ENCODE measurements around the gene HLA-DQA1.
A peak's percentile ranks its signal among the peaks of the same experiment; 100 is the strongest.
"Not testable (repeated sequence)": the region's sequence is repeated elsewhere in the genome, so short reads cannot be mapped to it uniquely, and the experiment has no call there.

Gene HLA-DQA1

DNA sequence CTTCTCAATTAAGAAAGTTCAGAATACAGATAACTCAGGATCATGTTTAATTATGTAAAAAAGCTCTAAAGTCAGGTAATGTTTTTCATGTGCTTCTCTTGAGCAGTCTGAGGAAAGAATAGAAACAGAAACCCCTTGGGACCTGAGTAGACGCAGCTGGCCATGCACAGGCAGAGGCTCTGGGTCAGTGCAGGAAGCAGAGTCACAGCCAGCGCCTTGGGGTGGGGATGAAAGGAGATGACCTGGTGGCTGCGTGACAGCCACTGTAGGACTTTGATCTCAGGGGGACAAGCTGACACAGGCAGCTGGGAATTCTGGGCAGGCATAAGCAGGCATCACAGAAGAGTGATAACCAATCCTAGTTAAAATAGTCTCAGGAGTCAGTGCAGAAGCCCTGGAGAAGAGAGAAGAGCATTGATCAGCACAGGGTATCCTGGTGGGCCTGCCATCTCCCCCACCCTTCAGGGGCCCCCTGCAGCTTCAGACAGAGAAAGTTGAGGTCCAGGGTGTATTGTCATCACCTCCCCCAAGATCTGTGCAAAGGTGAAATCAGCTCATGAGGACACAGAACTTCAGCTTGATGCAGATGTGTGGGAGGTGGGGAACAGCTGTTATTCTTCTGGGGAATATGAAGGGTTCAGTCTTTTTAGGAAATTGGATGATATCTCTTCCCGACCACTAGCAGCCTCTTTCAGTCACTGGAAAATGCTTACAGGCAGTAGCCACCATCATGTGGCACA is 22.8 kb downstream of the HLA-DQA1 start:
- DNase-seq (ENCODE audit: low spot score), result no peak

DNA sequence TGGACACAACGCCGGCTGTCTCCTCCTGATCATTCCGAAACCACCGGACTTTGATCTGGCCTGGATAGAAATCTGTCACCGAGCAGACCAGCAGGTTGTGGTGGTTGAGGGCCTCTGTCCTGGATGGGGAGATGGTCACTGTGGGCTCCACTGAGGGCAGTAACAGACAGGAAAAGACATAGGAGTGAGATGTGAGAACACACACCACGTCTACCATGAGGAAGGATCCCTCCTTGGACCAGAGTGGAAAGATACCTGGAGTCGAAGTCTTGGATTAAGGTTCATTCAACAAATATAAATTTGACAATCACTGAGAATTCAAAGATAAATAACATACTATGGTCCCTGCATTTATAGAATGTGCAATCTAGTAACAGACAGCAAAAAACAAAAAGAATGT is 24.9 kb downstream of the HLA-DQA1 start:
- DNase-seq (ENCODE audit: low spot score), result no peak

DNA sequence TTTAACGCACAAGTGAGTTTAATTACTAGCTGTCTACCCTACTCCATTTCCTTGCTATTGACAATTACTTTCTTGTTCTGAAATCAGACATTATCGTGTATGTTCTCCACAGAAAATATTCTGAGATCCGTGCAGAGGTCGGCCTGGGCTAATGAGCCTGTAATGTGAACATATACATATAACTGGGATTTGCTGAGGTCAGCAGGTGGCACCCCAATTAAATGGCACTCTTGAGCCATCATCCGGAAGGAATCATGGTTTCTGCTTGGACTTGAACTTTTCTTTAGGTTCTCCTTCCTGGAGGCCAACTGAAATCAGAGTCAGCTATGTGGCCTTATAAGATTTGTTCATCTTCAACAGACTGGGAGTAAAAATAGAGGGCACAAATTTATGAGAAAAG is 25.6 kb downstream of the HLA-DQA1 start:
- no peak for DNase-seq (ENCODE audit: low spot score)

DNA sequence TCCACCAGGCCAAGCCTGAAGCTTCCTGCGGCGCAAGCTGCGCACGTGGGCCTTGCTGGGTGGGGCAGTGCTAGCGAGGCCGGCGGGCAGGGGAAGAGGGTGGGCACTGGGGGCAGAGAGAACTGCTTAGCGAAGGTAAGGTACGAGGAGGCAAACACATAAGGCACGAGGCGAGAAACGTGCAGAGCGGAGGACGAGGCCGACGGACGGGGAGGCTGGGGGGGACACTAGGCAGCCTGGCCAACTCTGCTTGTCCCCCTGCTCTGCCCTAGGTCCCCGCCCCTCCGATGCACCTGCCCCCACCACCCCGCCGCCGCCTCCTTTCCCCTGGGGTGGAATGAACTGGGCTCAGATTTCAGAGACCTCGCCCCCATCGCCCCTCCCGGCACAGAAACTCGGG is 27.1 kb downstream of the HLA-DQA1 start:
- no peak for DNase-seq (ENCODE audit: low spot score)

DNA sequence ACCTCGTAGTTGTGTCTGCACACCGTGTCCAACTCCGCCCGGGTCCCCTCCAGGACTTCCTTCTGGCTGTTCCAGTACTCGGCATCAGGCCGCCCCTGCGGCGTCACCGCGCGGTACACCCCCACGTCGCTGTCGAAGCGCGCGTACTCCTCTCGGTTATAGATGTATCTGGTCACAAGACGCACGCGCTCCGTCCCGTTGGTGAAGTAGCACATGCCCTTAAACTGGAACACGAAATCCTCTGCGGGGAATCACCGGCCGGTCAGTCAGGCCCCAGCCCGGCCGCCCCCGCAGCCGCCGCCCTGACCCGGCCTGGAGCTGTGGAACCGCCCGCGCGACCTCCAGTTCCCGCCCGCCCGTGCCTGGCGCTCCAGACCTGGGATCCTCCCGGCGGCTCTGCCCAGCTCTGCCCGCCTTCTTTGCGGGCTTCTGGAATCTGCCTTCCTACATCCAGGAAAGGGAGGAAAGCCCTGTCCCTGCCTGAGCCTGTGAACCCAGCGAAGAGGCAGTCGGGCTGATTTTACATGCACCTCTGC is 27.7 kb downstream of the HLA-DQA1 start:
- no peak for DNase-seq (ENCODE audit: low spot score)

DNA sequence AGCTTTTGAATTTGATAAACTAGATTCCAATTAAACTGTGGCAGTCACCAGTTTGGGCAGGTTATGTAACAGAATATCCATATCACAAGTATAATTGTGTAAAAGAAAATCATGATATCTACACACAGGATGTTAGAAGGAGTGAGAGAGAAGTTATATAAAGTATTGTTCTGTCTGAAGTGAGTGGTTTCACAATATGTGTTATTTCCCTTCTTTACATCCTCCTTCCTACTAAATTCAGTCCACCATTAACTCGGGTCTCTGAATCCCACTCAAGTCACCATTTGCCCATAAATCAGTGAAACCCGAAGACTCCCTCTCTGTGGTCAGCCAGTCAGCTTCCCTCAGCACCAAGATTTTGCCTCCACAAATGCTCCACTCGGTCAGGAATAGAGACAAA is 28.5 kb downstream of the HLA-DQA1 start:
- DNase-seq (ENCODE audit: low spot score), result no peak

DNA sequence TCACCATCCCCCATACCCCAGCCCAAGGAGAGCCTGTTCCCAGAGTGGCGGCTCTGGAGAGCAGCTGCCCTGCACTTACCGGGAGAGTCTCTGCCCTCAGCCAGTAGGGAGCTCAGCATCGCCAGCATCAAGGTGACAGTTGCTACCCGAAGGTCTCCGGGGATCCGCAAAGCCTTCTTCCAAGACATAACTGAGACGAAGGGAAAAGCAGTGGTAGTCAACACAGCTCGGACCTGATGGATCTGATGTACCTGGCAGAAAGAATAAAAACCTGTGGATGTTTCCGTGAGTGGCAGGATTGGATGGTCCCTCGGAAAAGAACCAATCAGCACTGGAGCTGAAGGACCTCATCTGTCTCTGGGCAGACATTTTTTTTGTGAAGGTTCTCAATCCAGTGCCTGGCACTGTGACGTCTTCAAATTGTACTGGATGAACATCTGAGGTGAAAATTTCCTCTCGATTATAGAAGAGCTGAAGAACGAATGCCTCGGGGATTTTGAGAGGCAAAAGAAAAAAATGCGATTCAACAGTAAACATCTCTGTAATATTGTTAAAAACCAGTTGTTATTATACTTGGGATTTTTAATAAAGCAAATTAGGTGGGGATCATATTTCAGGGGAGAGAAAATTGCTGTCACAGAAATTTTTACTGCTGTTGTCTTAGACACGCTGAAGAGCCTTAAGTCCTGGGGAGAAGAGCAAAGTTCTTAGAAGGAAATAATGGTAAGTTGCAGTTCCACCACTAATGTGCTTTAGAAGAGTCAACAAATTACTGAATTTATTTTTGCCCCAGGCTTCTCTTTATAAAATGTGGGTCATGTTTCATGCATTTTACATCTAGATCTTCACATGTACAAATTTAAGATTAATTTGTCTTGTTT is 29.5 kb downstream of the HLA-DQA1 start, which contains the start of gene HLA-DQB1:
Gene HLA-DQB1 (minus strand): TSS at position 238 of the 881 bp plus-strand sequence. CDS start 50 bp downstream, at position 188.
- peak; percentile 51 for DNase-seq (ENCODE audit: low spot score)

DNA sequence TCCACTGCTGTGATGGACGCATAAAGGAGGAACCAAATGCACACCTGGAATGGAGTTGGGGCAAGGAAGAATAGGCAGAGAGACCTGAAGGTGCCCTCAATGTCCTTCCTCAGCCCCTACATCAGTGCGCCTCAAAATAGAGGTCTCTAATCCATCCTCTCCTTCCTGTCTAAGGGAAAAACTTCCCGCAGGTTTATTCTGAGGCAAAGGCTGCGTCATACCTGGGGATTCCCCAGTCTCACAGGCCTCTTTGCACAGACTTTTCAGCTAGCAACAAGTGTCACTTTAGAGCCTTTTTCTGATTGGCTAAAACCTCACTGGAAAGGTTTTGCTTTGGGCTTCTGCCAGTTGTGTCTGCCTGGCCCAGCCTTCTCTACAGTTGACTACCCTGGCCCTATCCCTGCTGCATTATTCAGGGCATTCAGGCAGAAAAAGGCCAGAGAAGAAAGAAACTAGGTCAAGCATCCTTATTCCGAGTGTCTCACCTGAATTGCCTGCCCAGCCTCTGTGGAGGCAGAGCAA is 31.1 kb downstream of the HLA-DQA1 start:
- peak; percentile 61 for DNase-seq (ENCODE audit: low spot score)

DNA sequence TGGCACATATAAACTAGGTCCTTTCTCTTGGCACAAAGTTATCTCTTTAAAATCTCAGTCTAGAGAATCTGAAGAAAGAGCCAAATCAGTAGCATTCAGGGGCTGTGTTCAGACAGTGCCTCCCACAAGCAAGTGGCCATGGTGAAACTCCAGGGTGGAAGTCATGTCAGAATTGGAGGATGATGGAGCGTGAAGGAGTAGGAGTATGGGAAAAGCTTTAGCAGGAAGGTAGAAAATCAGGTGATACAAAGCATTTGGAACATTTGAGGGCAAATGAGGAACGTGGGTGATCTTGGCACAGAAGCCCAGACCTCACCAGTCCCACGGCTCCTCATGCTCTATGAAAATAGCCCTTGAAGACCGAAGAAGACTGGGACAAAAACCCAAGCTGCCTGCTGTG is 32.0 kb downstream of the HLA-DQA1 start:
- no peak for DNase-seq (ENCODE audit: low spot score)

DNA sequence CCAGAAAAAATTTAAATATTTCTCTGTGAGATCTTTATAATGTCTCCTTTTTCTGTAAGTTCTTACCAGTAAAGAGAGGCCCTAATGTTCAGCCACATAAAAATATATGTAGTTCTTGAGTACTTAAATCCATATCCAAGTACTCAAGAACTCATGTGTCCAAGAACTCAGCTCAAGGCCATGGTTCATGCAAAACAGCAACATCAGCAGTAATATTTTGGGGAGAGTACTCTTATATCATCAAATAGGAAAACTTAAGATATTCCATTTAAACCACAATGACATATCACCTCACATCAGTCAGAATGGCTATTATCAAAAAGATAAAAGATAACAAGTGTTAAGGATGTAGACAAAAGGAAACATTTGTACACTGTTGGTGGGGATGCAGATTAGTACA is 32.7 kb downstream of the HLA-DQA1 start:
- DNase-seq (ENCODE audit: low spot score), result no peak

DNA sequence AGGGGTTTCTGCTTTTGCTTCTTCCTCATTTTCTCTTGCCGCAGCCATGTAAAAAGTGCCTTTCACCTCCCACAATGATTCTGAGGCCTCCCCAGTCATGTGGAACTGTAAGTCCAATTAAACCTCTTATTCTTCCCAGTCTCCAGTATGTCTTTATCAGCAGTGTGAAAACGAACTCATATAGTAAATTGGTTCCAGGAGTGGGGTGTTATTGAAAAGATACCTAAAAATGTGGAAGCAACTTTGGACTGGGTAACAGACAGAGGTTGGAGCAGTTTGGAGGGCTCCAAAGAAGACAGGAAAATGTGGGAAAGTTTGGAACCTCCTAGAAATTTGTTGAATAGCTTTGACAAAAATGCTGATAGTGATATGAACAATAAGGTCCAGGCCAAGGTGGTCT is 34.7 kb downstream of the HLA-DQA1 start:
- DNase-seq (ENCODE audit: low spot score), result not testable (repeated sequence)

DNA sequence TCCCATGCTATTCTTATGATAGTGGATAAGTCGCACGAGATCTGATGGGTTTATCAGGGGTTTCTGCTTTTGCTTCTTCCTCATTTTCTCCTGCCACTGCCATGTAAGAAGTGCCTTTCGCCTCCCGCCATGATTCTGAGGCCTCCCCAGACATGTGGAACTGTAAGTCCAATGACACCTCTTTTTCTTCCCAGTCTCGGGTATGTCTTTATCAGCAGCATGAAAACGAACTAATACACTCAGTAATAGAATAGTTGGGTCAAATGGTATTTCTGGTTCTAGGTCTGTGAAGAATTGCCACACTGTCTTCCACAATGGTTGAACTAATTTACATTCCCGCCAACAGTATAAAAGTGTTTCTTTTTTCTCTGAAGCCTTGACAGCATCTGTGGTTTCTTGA is 36.9 kb downstream of the HLA-DQA1 start:
- not testable (repeated sequence) for DNase-seq (ENCODE audit: low spot score)

DNA sequence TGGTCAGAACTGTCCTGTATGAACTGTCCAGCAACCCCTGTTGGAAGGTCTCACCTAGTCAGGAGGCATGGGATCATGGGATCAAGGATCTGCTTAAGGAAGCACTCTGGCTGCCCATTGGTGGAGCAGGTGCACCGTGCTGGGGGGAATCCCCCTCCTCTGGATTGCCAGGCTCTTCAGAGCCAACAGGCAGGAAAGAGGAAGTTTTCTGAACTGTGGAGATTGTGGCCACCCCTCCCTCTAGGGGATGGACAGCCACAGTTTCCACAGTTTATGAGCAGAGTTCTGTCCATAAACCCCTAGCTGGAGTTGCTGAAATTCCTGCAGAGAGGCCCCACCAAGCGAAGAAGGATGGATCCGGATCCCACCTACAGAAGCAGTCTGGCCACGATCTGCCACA is 42.3 kb downstream of the HLA-DQA1 start:
- no peak for DNase-seq (ENCODE audit: low spot score)

DNA sequence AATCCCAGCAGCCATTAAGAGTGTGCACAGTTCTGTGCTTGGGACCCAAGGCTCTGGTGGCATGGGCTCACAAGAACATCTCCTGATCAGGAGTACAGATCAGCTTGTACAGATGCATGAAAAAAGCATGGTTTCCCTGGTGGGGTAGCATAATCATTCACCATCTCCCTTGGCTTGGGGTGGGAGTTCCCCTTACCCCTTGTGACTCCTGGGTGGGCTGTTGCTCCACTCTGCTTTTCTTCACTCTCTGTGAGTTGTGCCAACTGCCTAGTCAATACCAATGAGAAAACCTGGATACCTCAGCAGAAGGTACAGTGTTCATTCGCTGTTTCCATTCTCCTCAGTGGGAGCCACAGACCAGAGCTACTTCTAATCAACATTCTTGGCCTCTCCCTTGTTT is 42.8 kb downstream of the HLA-DQA1 start:
- DNase-seq (ENCODE audit: low spot score), result no peak

DNA sequence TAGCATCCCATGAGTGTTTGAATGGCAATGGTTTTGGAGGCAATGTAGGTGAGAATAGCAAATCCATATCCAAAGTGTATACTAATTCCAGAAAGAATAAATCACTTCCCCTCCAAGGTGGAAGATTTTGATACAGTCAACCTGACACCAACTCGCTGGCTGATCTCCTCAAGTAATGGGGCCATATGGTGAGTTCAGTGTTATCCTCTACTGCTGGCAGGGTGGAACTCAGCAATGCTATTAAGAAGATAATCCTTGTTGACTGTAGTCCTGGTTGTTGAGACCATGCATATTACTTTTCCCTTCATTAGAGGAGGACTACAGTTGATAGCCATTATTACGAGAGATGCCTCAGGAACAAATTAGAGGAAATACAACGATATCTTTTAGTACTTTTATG is 47.0 kb downstream of the HLA-DQA1 start:
- no peak for DNase-seq (ENCODE audit: low spot score)

DNA sequence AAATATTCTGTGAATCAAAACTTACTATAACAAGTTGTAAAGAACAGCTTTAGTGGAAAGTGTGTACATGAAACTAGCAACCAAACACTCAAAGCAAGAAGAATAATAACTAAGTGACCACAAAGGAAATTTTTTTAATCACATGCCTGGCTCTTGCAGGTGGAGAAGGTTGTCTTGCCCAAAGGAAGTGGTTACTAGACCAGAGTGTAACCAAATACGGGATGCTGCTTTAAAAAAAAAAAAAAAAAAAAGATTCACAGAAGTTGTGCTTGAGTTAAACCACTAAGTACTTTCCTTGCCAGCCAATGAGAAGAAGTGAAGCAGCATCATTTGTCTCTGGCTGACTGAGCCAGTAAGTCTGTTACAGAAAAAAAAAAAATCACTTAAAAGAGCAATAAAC is 48.4 kb downstream of the HLA-DQA1 start:
- DNase-seq (ENCODE audit: low spot score), result no peak

DNA sequence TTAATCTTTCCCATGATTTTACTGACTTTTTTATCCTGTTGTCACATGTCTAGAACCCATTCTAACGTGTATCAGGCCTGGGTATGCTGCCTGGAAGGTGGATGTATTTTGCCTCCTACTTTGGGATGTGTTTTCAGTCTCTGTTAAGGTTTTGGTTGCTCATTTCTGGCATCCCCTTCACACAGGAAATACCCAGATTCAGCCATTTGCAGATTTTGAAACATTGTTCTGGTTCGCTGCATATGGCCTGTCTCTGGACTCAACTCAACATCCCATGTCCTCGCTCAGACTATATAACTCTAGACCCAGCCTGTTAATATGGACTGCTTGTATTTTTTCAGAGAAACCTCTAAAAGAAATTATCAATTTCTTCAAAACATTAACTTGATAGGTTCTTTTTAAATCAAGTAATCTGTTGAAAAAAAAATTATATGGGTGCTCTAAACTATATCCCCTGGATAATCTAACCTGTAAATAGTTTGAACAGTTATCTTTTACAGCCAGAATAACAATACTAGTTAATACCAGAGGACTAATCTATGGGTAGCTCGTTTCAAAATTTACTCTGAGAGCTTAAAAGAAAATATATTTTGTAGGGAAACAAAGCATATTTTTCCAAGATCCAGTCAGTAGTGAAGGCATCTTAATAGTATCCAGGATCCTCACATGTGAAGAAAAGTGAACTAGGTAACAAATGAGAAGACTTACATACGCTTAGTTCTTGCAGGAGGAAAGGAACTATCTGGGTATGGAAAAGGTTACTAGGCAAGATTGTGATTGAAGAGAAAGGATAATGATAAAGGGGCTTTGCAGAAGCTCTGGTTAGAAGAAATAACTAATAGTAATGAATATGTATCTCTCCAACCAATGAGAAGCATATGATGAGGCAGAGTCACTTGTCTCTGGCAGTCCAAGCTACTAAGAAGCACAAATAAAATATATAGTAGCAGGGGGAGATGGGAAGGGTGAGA is 52.6 kb downstream of the HLA-DQA1 start:
- DNase-seq (ENCODE audit: low spot score), result no peak

DNA sequence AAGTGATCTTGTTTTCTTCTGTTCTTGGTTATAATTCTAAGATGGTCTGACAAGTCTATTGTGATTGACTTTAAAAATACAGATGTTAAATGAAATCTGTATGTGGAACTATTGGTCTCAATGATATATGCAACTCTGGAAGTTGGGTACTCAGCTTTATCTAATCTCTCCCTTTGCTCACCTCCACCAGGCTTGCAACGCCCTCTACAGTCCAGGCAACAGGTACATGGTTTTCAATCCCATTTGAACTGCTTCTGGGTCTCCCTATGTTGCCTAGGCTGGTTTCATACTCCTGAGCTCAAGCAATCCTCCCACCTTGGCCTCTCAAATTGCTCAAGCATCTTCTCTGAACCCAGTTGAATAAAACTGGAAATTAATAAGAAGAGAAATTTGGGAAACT is 54.8 kb downstream of the HLA-DQA1 start:
- no peak for DNase-seq (ENCODE audit: low spot score)

All from LoVo (cell line).